Measurements from ENCODE around the gene CCN5. TPM values are rescaled to one million over a fixed set of nuclear protein-coding genes. Genes with fewer than 3 reads are reported as not detected.

CCN5 gene
- total and polyA plus RNA-seq, 2 of the 8 experiments (the other 6 are each of a cell fraction or from before 2014, with no cell fraction given), result not detected

- TF ChIP-seq CEBPB (IDR thresholded peaks at IDR 0.05; ENCODE audit: low read depth, low read length) (no peak), RNF2 (IDR thresholded peaks at IDR 0.05; ENCODE audit: borderline replicate concordance, low read depth, low read length, missing control alignments, poor library complexity, severe bottlenecking) (no peak), ATF2 (IDR thresholded peaks at IDR 0.05; ENCODE audit: low read length) (no peak), CBX5 (IDR thresholded peaks at IDR 0.05; ENCODE audit: low read depth, low read length) (no peak), SUZ12 (IDR thresholded peaks at IDR 0.05; ENCODE audit: low read length) (no peak), CTBP2 (IDR thresholded peaks at IDR 0.05; ENCODE audit: borderline replicate concordance, insufficient read depth, insufficient read length, low read length) (no peak)
Measured at GRCh38 chr20:44678242-44678641, 36.9 kb upstream of the CCN5 start (continued).

All from H1 (cell line).